PC-9 (cell line): Measurements from ENCODE around the gene PPM1H.

ENCODE experiments used
- EZH2 ChIP-seq: fragments of 200-600 bp; sonication (generic); IDR thresholded peaks from 2 replicates; pipeline ENCODE4 v1.8.0; 2017; ENCODE audit warnings: antibody characterized with exemption, low read depth
- TF ChIP-seq, protein P1 (sequence below): fragments of 200-600 bp; sonication (generic); conservative IDR thresholded peaks from 2 replicates; pipeline ENCODE4 v1.6.1; 2017; ENCODE audit warnings: mixed run types, antibody characterized with exemption, mild to moderate bottlenecking, moderate library complexity

DNA sequence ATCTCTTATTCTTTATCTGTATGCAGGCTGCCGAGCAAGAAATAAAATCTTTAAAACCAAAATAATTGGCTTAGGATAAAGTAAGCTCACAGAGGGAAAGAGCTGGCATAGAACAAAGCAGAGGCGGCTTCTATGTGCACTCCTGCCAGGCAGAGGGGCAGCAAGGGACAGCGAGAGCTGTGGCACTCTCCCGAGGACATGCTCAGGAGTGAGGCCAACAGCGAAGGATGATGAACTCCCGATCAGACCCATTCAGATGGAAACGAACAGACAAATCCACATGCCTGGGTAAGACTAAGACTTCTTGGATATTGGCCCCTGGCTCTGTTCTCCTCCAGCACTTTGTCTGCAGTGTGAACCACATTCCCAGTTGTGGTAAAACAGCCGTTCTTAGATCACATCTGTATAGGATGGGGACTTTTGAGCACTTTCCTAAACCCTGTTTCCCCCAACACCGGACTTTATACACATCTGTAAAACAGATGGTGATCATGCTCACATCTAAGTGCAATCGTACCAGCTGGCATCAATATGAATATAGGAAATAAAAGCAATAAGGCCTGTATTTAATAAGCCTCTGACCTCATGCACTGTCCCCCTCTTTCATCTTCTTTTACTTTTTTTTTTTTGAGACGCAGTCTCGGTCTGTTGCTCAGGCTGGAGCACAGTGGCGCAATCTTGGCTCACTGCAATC, 134.1 kb downstream of the PPM1H start:
- TF ChIP-seq, protein P1, sequence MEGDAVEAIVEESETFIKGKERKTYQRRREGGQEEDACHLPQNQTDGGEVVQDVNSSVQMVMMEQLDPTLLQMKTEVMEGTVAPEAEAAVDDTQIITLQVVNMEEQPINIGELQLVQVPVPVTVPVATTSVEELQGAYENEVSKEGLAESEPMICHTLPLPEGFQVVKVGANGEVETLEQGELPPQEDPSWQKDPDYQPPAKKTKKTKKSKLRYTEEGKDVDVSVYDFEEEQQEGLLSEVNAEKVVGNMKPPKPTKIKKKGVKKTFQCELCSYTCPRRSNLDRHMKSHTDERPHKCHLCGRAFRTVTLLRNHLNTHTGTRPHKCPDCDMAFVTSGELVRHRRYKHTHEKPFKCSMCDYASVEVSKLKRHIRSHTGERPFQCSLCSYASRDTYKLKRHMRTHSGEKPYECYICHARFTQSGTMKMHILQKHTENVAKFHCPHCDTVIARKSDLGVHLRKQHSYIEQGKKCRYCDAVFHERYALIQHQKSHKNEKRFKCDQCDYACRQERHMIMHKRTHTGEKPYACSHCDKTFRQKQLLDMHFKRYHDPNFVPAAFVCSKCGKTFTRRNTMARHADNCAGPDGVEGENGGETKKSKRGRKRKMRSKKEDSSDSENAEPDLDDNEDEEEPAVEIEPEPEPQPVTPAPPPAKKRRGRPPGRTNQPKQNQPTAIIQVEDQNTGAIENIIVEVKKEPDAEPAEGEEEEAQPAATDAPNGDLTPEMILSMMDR, result no peak
- TF ChIP-seq EZH2, result no peak
